Endothelial cell of umbilical vein (primary cell): ENCODE measurements around the gene DPYSL4. TPM values are rescaled to one million over a fixed set of nuclear protein-coding genes. Genes with fewer than 3 reads are reported as not detected.

Source experiments
- BruUV-seq: library from RNA; stranded (reverse); fragments of 400-500 nt; replicated peaks from 2 replicates; lab custom pipeline; 2021; lab: Mats Ljungman, UMichigan
- CTCF ChIA-PET: fragments of 300-600, 350-600 bp; sonication (Branson Sonifier 250); formaldehyde crosslinking; loops from one replicate; lab custom pipeline; 2021; ENCODE audit warnings: antibody characterized with exemption, inconsistent platforms; lab: Charles Lee
- POLR2A ChIA-PET: fragments of 300-600, 350-600 bp; sonication (Branson Sonifier 250); formaldehyde crosslinking; loops from one replicate; lab custom pipeline; 2021; ENCODE audit warnings: antibody characterized with exemption, inconsistent platforms; lab: Charles Lee
- DNase-seq: peaks from one replicate; pipeline ENCODE4 v3.0.0-alpha.2; 2011; ENCODE audit warnings: low read depth, low spot score
- FAIRE-seq: peaks from 2 replicates; lab custom pipeline; 2011; peaks lifted over from hg19 to GRCh38; lab: Jason Lieb, UNC
- H2AFZ ChIP-seq: 2 replicates; pipeline ENCODE4 v1.6.0; 2012; ENCODE audit warnings: low read depth, low read length, control low read depth, inconsistent platforms
- H3K27ac ChIP-seq: 2 replicates; pipeline ENCODE4 v1.5.1; 2011; ENCODE audit warnings: low read depth, mild to moderate bottlenecking, control low read depth, low read length, moderate library complexity; ENCODE audit not compliant: insufficient read depth
- H3K27me3 ChIP-seq, 2 experiments: 2 replicates each; pipeline versions ENCODE4 v1.6.0 to v1.6.1; 2011; ENCODE audit warnings: low read length in 2 of 2, mixed read lengths in 1 of 2; ENCODE audit not compliant: control insufficient read depth in 2 of 2, insufficient read depth in 2 of 2
- H3K36me3 ChIP-seq, 2 experiments: 2 replicates in 1 of 2; 3 replicates in 1 of 2; pipeline ENCODE4 v1.5.1; 2011; ENCODE audit warnings: low read length in 2 of 2, mild to moderate bottlenecking in 1 of 2, moderate library complexity in 1 of 2; ENCODE audit not compliant: control insufficient read depth in 2 of 2, insufficient read depth in 2 of 2; ENCODE audit errors: extremely low read depth in 1 of 2
- H3K4me1 ChIP-seq: 3 replicates; pipeline ENCODE4 v1.5.1; 2011; ENCODE audit warnings: mild to moderate bottlenecking, low read length; ENCODE audit not compliant: control insufficient read depth, insufficient read depth; ENCODE audit errors: extremely low read depth
- H3K4me2 ChIP-seq: 2 replicates; pipeline ENCODE4 v1.6.1; 2011; ENCODE audit warnings: low read length, control low read depth, mixed read lengths; ENCODE audit not compliant: insufficient read depth
- H3K4me3 ChIP-seq, 3 experiments: fragments of 200-600 bp in 1 of 3; sonication (generic), shearing (Covaris generic) in 1 of 3; replicated peaks in 1 of 3; 2 replicates each; pipeline ENCODE4 v1.5.1; 2011 to 2016; ENCODE audit warnings: control low read depth in 3 of 3, low read length in 3 of 3, mild to moderate bottlenecking in 2 of 3, inconsistent platforms in 1 of 3, low read depth in 1 of 3, moderate library complexity in 1 of 3; ENCODE audit not compliant: insufficient read depth in 1 of 3
- H3K79me2 ChIP-seq: 2 replicates; pipeline ENCODE4 v1.6.0; 2012; ENCODE audit warnings: low read length, inconsistent platforms; ENCODE audit not compliant: control insufficient read depth, insufficient read depth
- H3K9ac ChIP-seq: replicated peaks from 2 replicates; pipeline ENCODE3; 2011; ENCODE audit warnings: low read length, control low read depth; ENCODE audit not compliant: insufficient read depth; ENCODE audit errors: extremely low read depth
- H3K9me1 ChIP-seq: replicated peaks from 3 replicates; pipeline ENCODE4 v1.6.0; 2011; ENCODE audit warnings: mild to moderate bottlenecking, low read length; ENCODE audit not compliant: control insufficient read depth, insufficient read depth; ENCODE audit errors: extremely low read depth
- H3K9me3 ChIP-seq: replicated peaks from 2 replicates; pipeline ENCODE4 v1.5.1; 2012; ENCODE audit warnings: low read length, inconsistent platforms; ENCODE audit not compliant: control insufficient read depth, insufficient read depth
- H4K20me1 ChIP-seq: replicated peaks from 2 replicates; pipeline ENCODE3; 2011; ENCODE audit warnings: mild to moderate bottlenecking, low read length; ENCODE audit not compliant: control insufficient read depth, insufficient read depth; ENCODE audit errors: extremely low read depth
- CTCF ChIP-seq, 2 donors: IDR thresholded peaks; 1 replicate in 1 of 2; 2 replicates in 1 of 2; pipeline ENCODE4 v1.5.1; 2011; ENCODE audit warnings: low read length in 2 of 2, mild to moderate bottlenecking in 2 of 2, moderate library complexity in 2 of 2, control low read depth in 1 of 2, inconsistent platforms in 1 of 2, low read depth in 1 of 2; ENCODE audit not compliant: insufficient read depth in 1 of 2; ENCODE audit errors: extremely low read depth in 1 of 2
- EZH2 ChIP-seq: IDR thresholded peaks from 2 replicates; pipeline ENCODE4 v1.6.1; 2012; ENCODE audit warnings: borderline replicate concordance, low read depth, mild to moderate bottlenecking, moderate library complexity, low read length, inconsistent platforms; ENCODE audit not compliant: severe bottlenecking
- FOS ChIP-seq: IDR thresholded peaks from 2 replicates; pipeline ENCODE4 v1.6.1; 2011; ENCODE audit warnings: mild to moderate bottlenecking, low read length, moderate library complexity, borderline replicate concordance; ENCODE audit not compliant: insufficient read depth
- GATA2 ChIP-seq: IDR thresholded peaks from 2 replicates; pipeline ENCODE4 v1.7.0; 2011; ENCODE audit warnings: low read depth, mild to moderate bottlenecking, moderate library complexity, mixed read lengths, low read length; ENCODE audit not compliant: insufficient read length, insufficient read depth
- JUN ChIP-seq: IDR thresholded peaks from 2 replicates; pipeline ENCODE4 v1.6.1; 2011; ENCODE audit warnings: borderline replicate concordance, low read depth; ENCODE audit not compliant: insufficient read length, insufficient read depth
- MAX ChIP-seq: IDR thresholded peaks from 2 replicates; pipeline ENCODE4 v1.6.1; 2011; ENCODE audit not compliant: insufficient read depth, insufficient read length
- MYC ChIP-seq: IDR thresholded peaks from one replicate; pipeline ENCODE4 v1.6.1; 2011; ENCODE audit warnings: mild to moderate bottlenecking, low read depth, low read length
- POLR2A ChIP-seq: IDR thresholded peaks from 2 replicates; pipeline ENCODE4 v1.6.1; 2012; ENCODE audit warnings: low read depth, mild to moderate bottlenecking, control low read depth, low read length
- POLR2AphosphoS5 ChIP-seq: IDR thresholded peaks from 2 replicates; pipeline ENCODE4 v1.6.1; 2012; ENCODE audit warnings: low read depth, mild to moderate bottlenecking, control low read depth, low read length, moderate library complexity; ENCODE audit not compliant: insufficient read depth
- dilution Hi-C: fragments of 300-500 bp; cut with MboI; formaldehyde crosslinking; loops from one replicate; pipeline ENCODE4 v1.15.0; 2019; ENCODE audit warnings: low sequenced_read_pairs; ENCODE audit not compliant: extremely low pct_ligation_motif_present
- intact Hi-C: fragments of 100-400 bp; cut with micrococcal nuclease; formaldehyde crosslinking; loops from one replicate; pipeline ENCODE4 v1.10.0; 2022
- polyA plus RNA-seq, 4 experiments: library from polyadenylated mRNA; depleted of rRNA in 3 of 4; stranded (reverse) in 3 of 4; unstranded in 1 of 4; fragments of >200 nt; gene quantifications; 2 replicates each; pipeline versions ENCODE4 v1.2.1 to v1.2.3, GENCODE V29; 2011 to 2012; ENCODE audit warnings: missing spikeins in 1 of 4
- total RNA-seq: library from RNA; stranded (reverse); gene quantifications from 2 replicates; pipeline ENCODE4 v1.2.3, GENCODE V29; 2021

The DPYSL4 gene
- total and polyA plus RNA-seq, 2 donors (not counting 3 experiments of a cell fraction or from before 2014, with no cell fraction given) = 27.1 to 60.0 TPM

GRCh38 chr10:132141076-132141475, 45.7 kb upstream of the DPYSL4 start:
- no peak overlapping the region for H3K4me2 ChIP-seq
- DNase-seq (no peak), FAIRE-seq (no peak)
- no peaks in the 10 kb centered on the region for H3K4me1 ChIP-seq
- ChIA-PET CTCF (interaction anchor here (0.8 to 2.3 kb wide), 3 partner anchors 11 to 255 kb away, joined by 3 to 10 read pairs (median 3); no protein-coding TSS in a partner anchor), POLR2A (no interaction called here)
- TF ChIP-seq JUN (no peak), CTCF (IDR thresholded peaks at IDR 0.05; ENCODE audit: extremely low read depth in 1 of 2, insufficient read depth in 1 of 2, low read depth in 1 of 2, low read length in 2 of 2) (no peak), EZH2 (no peak), FOS (no peak), POLR2A (no peak), GATA2 (no peak), MAX (no peak), POLR2AphosphoS5 (no peak), MYC (no peak)
- H3K9me1 ChIP-seq = no peaks in the 10 kb centered on the region
- no peak overlapping the region for H3K4me3 ChIP-seq
- BruUV-seq = no TSS peak
- dilution Hi-C loops (no loop called here), intact Hi-C loops (loop anchor here (10.0 kb wide), 1 partner anchor 1946 kb away; no protein-coding TSS in a partner anchor)
- H3K36me3 ChIP-seq = no peaks in the 10 kb centered on the region
- H3K9ac ChIP-seq = no peak overlapping the region
- no peaks in the 10 kb centered on the region for H4K20me1 ChIP-seq
- no peaks in the 10 kb centered on the region for H3K79me2 ChIP-seq
- no peak overlapping the region for H2AFZ ChIP-seq
- no peaks in the 10 kb centered on the region for H3K9me3 ChIP-seq
- H3K27ac ChIP-seq = no peak overlapping the region
- H3K27me3 ChIP-seq = peaks cover 0 to 2% of the 10 kb centered on the region in 2 experiments
